Measurements from ENCODE around the gene TSPAN18. TPM values are rescaled to one million over a fixed set of nuclear protein-coding genes. Genes with fewer than 3 reads are reported as not detected.

TSPAN18 gene
- total and polyA plus RNA-seq, 9 donors: 2.1 to 35.3 (median 14.4) TPM

GRCh38 chr11:44837661-44838060 is 110.9 kb downstream of the TSPAN18 start:
- Histone ChIP-seq H3K9me3 (no peaks in the 10 kb centered on the region), H3K27ac (no peak overlapping the region), H3K4me1 (ENCODE audit: insufficient read depth) (no peaks in the 10 kb centered on the region), H3K27me3 (no peaks in the 10 kb centered on the region), H3K4me3 (no peak overlapping the region), H3K36me3 (no peaks in the 10 kb centered on the region)
- intact Hi-C loops (cut with DNase I): no loop called here
- no peak for DNase-seq
- TF ChIP-seq EP300 (IDR thresholded peaks at IDR 0.05): no peak
- TF ChIP-seq CTCF (IDR thresholded peaks at IDR 0.05): no peak
- 44 to 54% (median 48%) methylated on average over 1 of the region's 1 CpG for WGBS, 3 donors

- no peak for DNase-seq
- WGBS, 3 donors: 71 to 77% (median 73%) methylated on average over 6 of the region's 6 CpGs
- no peak overlapping the region for H3K27ac ChIP-seq
- H3K4me1 ChIP-seq (ENCODE audit: insufficient read depth): no peaks in the 10 kb centered on the region
- H3K36me3 ChIP-seq: no peaks in the 10 kb centered on the region
- TF ChIP-seq CTCF (IDR thresholded peaks at IDR 0.05): no peak
- TF ChIP-seq EP300 (IDR thresholded peaks at IDR 0.05): no peak
- intact Hi-C loops (cut with DNase I): no loop called here
- no peaks in the 10 kb centered on the region for H3K9me3 ChIP-seq
- no peak overlapping the region for H3K4me3 ChIP-seq
- H3K27me3 ChIP-seq: no peaks in the 10 kb centered on the region
Measured at GRCh38 chr11:44839458-44840084, 112.8 kb downstream of the TSPAN18 start.

- no peak for DNase-seq
- no peak overlapping the region for H3K27ac ChIP-seq
- H3K4me3 ChIP-seq: no peak overlapping the region
- H3K9me3 ChIP-seq: no peaks in the 10 kb centered on the region
- H3K4me1 ChIP-seq (ENCODE audit: insufficient read depth): no peaks in the 10 kb centered on the region
- TF ChIP-seq EP300 (IDR thresholded peaks at IDR 0.05): no peak
- TF ChIP-seq POLR2A (IDR thresholded peaks at IDR 0.05): no peak
- TF ChIP-seq CTCF (IDR thresholded peaks at IDR 0.05): no peak
- H3K36me3 ChIP-seq: no peaks in the 10 kb centered on the region
- H3K27me3 ChIP-seq: no peaks in the 10 kb centered on the region
- intact Hi-C loops (cut with DNase I): no loop called here
- 85 to 95% (median 90%) methylated on average over 3 of the region's 3 CpGs for WGBS, 3 donors
Measured at GRCh38 chr11:44840085-44840478, 113.3 kb downstream of the TSPAN18 start.

- TF ChIP-seq EP300 (IDR thresholded peaks at IDR 0.05) (no peak), CTCF (IDR thresholded peaks at IDR 0.05) (no peak), POLR2A (IDR thresholded peaks at IDR 0.05) (no peak)
- intact Hi-C loops (cut with DNase I): no loop called here
- H3K27me3 ChIP-seq: no peaks in the 10 kb centered on the region
- H3K36me3 ChIP-seq: no peaks in the 10 kb centered on the region
- no peak overlapping the region for H3K4me3 ChIP-seq
- WGBS, 3 donors: 89% methylated on average over 9 of the region's 9 CpGs
- DNase-seq: no peak
- no peaks in the 10 kb centered on the region for H3K9me3 ChIP-seq
- H3K4me1 ChIP-seq (ENCODE audit: insufficient read depth): no peaks in the 10 kb centered on the region
- H3K27ac ChIP-seq: no peak overlapping the region
Measured at GRCh38 chr11:44840521-44841251, 113.9 kb downstream of the TSPAN18 start.

All from ovary (tissue), 9 donors.